ENCODE measurements around the gene ISOC2.

ISOC2 gene

GRCh38 chr19:55495646-55496349 lies 34.4 kb upstream of the ISOC2 start:
- H3K9me3 ChIP-seq (ENCODE audit: severe bottlenecking) = no peaks in the 10 kb centered on the region
- no peak overlapping the region for H3K27ac ChIP-seq
- no peaks in the 10 kb centered on the region for H3K27me3 ChIP-seq (ENCODE audit: insufficient read depth, low read depth, severe bottlenecking)
- TF ChIP-seq, protein P1, sequence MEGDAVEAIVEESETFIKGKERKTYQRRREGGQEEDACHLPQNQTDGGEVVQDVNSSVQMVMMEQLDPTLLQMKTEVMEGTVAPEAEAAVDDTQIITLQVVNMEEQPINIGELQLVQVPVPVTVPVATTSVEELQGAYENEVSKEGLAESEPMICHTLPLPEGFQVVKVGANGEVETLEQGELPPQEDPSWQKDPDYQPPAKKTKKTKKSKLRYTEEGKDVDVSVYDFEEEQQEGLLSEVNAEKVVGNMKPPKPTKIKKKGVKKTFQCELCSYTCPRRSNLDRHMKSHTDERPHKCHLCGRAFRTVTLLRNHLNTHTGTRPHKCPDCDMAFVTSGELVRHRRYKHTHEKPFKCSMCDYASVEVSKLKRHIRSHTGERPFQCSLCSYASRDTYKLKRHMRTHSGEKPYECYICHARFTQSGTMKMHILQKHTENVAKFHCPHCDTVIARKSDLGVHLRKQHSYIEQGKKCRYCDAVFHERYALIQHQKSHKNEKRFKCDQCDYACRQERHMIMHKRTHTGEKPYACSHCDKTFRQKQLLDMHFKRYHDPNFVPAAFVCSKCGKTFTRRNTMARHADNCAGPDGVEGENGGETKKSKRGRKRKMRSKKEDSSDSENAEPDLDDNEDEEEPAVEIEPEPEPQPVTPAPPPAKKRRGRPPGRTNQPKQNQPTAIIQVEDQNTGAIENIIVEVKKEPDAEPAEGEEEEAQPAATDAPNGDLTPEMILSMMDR (IDR thresholded peaks at IDR 0.05; ENCODE audit: low read depth, low read length) = no peak
- no peak for DNase-seq
- H3K4me3 ChIP-seq (ENCODE audit: low read depth, low read length) = no peak overlapping the region
- no peaks in the 10 kb centered on the region for H3K36me3 ChIP-seq

- H3K4me3 ChIP-seq (ENCODE audit: low read depth, low read length) = no peak overlapping the region
- no peaks in the 10 kb centered on the region for H3K36me3 ChIP-seq
- DNase-seq = no peak
- TF ChIP-seq, protein P1 (IDR thresholded peaks at IDR 0.05; ENCODE audit: low read depth, low read length) = no peak
- H3K9me3 ChIP-seq (ENCODE audit: severe bottlenecking) = no peaks in the 10 kb centered on the region
- H3K27ac ChIP-seq = no peak overlapping the region
- no peaks in the 10 kb centered on the region for H3K27me3 ChIP-seq (ENCODE audit: insufficient read depth, low read depth, severe bottlenecking)
These were observed 32.8 kb upstream of the ISOC2 start for GRCh38 chr19:55494172-55494761.

DNA sequence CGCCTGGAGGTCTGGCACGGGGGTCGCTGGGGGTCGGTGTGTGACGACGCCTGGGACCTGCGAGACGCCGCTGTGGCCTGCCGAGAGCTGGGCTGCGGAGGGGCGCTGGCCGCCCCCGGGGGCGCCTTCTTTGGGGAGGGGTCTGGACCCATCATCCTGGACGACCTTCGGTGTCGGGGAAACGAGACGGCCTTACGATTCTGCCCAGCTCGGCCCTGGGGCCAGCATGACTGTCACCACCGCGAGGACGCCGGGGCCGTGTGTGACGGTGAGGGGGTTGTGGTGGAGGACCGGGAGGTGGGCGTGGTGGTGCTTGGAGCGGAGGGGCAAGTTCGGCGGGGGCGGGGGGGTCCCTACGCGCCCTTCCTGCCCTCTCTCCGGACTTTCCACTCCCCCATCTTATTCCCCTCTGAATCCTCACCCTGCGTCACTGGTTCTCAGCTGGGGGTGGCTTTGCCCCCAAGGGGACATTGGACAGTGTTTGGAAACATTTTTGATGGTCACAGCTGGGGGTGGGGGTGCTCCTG lies 32.3 kb upstream of the ISOC2 start:
- no peaks in the 10 kb centered on the region for H3K9me3 ChIP-seq (ENCODE audit: severe bottlenecking)
- DNase-seq = no peak
- H3K27me3 ChIP-seq (ENCODE audit: insufficient read depth, low read depth, severe bottlenecking) = no peaks in the 10 kb centered on the region
- H3K36me3 ChIP-seq = no peaks in the 10 kb centered on the region
- no peak overlapping the region for H3K27ac ChIP-seq
- no peak overlapping the region for H3K4me3 ChIP-seq (ENCODE audit: low read depth, low read length)
- TF ChIP-seq, protein P1 (IDR thresholded peaks at IDR 0.05; ENCODE audit: low read depth, low read length) = no peak

DNA sequence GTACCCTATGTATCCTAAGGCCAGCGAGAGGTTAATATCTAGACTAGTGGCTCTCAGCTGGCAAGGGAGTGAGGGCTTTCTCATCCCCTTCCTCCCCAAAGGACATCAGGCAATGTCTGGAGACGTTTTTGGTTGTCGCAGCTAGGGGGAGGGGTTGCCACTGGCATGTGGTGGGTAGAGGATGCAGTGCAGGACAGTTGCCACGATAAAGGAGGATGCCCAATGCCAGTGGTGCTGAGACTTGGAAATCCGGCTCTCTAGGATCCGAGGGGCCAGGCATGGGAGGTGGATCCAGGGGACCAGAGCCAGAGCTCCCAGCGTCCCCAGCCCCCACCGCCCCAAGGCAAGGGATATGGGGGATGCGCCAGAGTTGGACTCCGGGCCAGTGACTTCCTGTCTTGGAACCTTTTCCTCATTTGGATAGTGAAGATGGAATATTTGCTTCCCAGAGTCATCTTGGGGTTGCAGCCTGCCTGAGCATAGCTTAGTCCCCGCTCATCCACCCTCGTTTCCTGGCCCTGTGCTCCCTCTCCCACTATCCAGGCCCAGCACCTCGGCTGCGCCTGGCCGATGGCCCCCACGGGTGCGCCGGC lies 31.7 kb upstream of the ISOC2 start:
- DNase-seq = no peak
- Histone ChIP-seq H3K36me3 (no peaks in the 10 kb centered on the region), H3K27me3 (ENCODE audit: insufficient read depth, low read depth, severe bottlenecking) (no peaks in the 10 kb centered on the region), H3K4me3 (ENCODE audit: low read depth, low read length) (no peak overlapping the region), H3K27ac (no peak overlapping the region), H3K9me3 (ENCODE audit: severe bottlenecking) (no peaks in the 10 kb centered on the region)
- TF ChIP-seq, protein P1 (IDR thresholded peaks at IDR 0.05; ENCODE audit: low read depth, low read length) = no peak

DNA sequence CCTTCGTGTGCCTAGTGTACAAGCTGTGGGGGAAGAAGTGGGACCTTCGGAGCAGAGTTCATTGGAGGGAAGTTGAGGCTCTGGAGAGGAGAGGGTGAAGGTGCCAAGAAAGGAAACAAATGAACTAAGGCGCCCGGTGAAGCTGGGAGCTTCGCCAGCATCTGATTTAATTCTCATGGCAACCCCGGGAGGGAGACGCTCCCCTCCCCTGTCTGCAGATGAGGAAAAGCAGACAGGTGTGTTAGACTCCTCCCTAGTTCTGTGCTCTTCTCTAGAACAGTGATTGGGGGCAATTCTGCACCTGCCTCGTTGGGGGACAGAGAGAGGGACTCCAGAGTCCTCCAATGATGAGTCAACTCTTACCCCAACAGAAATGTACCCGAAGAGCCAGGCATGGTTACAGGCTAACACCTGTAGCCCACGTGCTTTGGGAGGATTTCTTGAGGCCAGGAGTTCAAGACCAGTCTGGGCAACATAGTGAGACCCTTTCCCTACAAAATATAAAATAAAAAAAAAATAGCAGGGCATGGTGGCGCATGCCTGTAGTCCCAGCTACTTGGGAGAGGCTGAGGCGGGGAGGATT lies 31.0 kb upstream of the ISOC2 start:
- DNase-seq = no peak

More for the DNA sequence above, 31.0 kb upstream of the ISOC2 start:
- H3K27ac ChIP-seq = no peak overlapping the region
- H3K4me3 ChIP-seq (ENCODE audit: low read depth, low read length) = no peak overlapping the region
- no peaks in the 10 kb centered on the region for H3K27me3 ChIP-seq (ENCODE audit: insufficient read depth, low read depth, severe bottlenecking)
- H3K9me3 ChIP-seq (ENCODE audit: severe bottlenecking) = no peaks in the 10 kb centered on the region
- no peaks in the 10 kb centered on the region for H3K36me3 ChIP-seq
- TF ChIP-seq, protein P1 (IDR thresholded peaks at IDR 0.05; ENCODE audit: low read depth, low read length) = no peak
